D721Med (cell line): Measurements from ENCODE around the gene SIL1.

ENCODE experiments used
- DNase-seq: peaks from one replicate; pipeline ENCODE4 v3.0.0; 2011; ENCODE audit warnings: low spot score; ENCODE audit not compliant: insufficient read length
- FAIRE-seq: peaks from 2 replicates; lab custom pipeline; 2011; peaks lifted over from hg19 to GRCh38; lab: Jason Lieb, UNC
- CTCF ChIP-seq: IDR thresholded peaks from 2 replicates; pipeline ENCODE4 v1.5.1; 2012; ENCODE audit warnings: mild to moderate bottlenecking, control low read depth; ENCODE audit not compliant: insufficient read depth; ENCODE audit errors: missing control alignments

SIL1 gene

GRCh38 chr5:139148986-139149385 lies 49.2 kb downstream of the SIL1 start:
- no peak for TF ChIP-seq CTCF
- DNase-seq (no peak), FAIRE-seq (no peak)

- FAIRE-seq (no peak), DNase-seq (no peak)
- no peak for TF ChIP-seq CTCF
These were observed 49.9 kb downstream of the SIL1 start for GRCh38 chr5:139148306-139148705.

GRCh38 chr5:139147483-139148087 lies 50.6 kb downstream of the SIL1 start:
- DNase-seq = no peak
- FAIRE-seq = no peak
- TF ChIP-seq CTCF = no peak

- DNase-seq = no peak
- no peak for TF ChIP-seq CTCF
- no peak for FAIRE-seq
These were observed 51.2 kb downstream of the SIL1 start for GRCh38 chr5:139146809-139147482.

GRCh38 chr5:139141446-139142204 lies 56.5 kb downstream of the SIL1 start:
- no peak for FAIRE-seq
- DNase-seq = no peak
- TF ChIP-seq CTCF = no peak

- DNase-seq (no peak), FAIRE-seq (no peak)
- TF ChIP-seq CTCF = no peak
These were observed 57.5 kb downstream of the SIL1 start for GRCh38 chr5:139140591-139141071.
